T-cell (primary cell): Measurements from ENCODE around the gene CILP2. TPM values are rescaled to one million over a fixed set of nuclear protein-coding genes. Genes with fewer than 3 reads are reported as not detected.

Source experiments
- ATAC-seq, 4 experiments: fragments of 200-7000 bp in 3 of 4; fragments of 150-1000 bp in 1 of 4; cut with Tn5 transposase; replicated peaks in 1 of 4; 1 replicate in 3 of 4; 2 replicates in 1 of 4; pipeline ENCODE4 v1.10.0; 2021; ENCODE audit warnings: moderate library complexity in 3 of 4, mild to moderate bottlenecking in 2 of 4, moderate number of reproducible peaks in 1 of 4
- CTCF ChIA-PET, 2 donors: fragments of 300-600 bp; sonication (Branson Sonifier 250); formaldehyde crosslinking; loops; one replicate each; lab custom pipeline; 2022; ENCODE audit warnings: antibody characterized with exemption in 2 of 2; lab: Charles Lee
- POLR2A ChIA-PET, 2 donors: fragments of 300-600 bp; sonication (Branson Sonifier 250); formaldehyde crosslinking; loops; one replicate each; lab custom pipeline; 2022; ENCODE audit warnings: antibody characterized with exemption in 2 of 2; lab: Charles Lee
- DNase-seq, 35 experiments: peaks; one replicate each; pipeline versions ENCODE4 v3.0.0 to v3.0.0-alpha.2; 2013 to 2023
- H3K27ac ChIP-seq: one replicate; pipeline ENCODE4 v1.5.1; 2013; ENCODE audit warnings: low read length
- H3K27me3 ChIP-seq, 2 experiments: replicated peaks in 1 of 2; 1 replicate in 1 of 2; 2 replicates in 1 of 2; pipeline versions ENCODE4 v1.6.1 to v1.7.0; 2013; ENCODE audit warnings: low read length in 1 of 2, mixed read lengths in 1 of 2; ENCODE audit not compliant: control insufficient read depth in 2 of 2, insufficient read depth in 2 of 2; ENCODE audit errors: extremely low read depth in 1 of 2
- H3K36me3 ChIP-seq, 2 donors: 1 replicate in 1 of 2; 2 replicates in 1 of 2; pipeline versions ENCODE4 v1.6.1 to v1.7.0; 2013; ENCODE audit warnings: low read length in 1 of 2; ENCODE audit not compliant: control insufficient read depth in 2 of 2, insufficient read depth in 1 of 2; ENCODE audit errors: extremely low read depth in 1 of 2
- H3K4me1 ChIP-seq, 2 experiments: 1 replicate in 1 of 2; 2 replicates in 1 of 2; pipeline versions ENCODE4 v1.6.1 to v1.7.0; 2013; ENCODE audit warnings: low read length in 2 of 2, mixed read lengths in 1 of 2; ENCODE audit not compliant: insufficient read depth in 2 of 2, control insufficient read depth in 1 of 2; ENCODE audit errors: extremely low read depth in 1 of 2
- H3K4me3 ChIP-seq, 2 donors: 1 replicate in 1 of 2; 2 replicates in 1 of 2; pipeline versions ENCODE4 v1.5.1 to v1.7.0; 2013; ENCODE audit warnings: mild to moderate bottlenecking in 2 of 2, low read length in 1 of 2, moderate library complexity in 1 of 2; ENCODE audit not compliant: control insufficient read depth in 1 of 2; ENCODE audit errors: extremely low read depth in 1 of 2
- H3K9me3 ChIP-seq: 2 replicates; pipeline ENCODE4 v1.7.0; 2013
- H3K27ac Mint-ChIP-seq, 2 donors: one replicate each; pipeline ENCODE4 v1.8.0; 2020 to 2021; ENCODE audit warnings: mild to moderate bottlenecking in 2 of 2, mixed read lengths in 2 of 2
- H3K27me3 Mint-ChIP-seq, 2 donors: one replicate each; pipeline ENCODE4 v1.8.0; 2021 to 2022; ENCODE audit warnings: mixed read lengths in 2 of 2
- H3K36me3 Mint-ChIP-seq: one replicate; pipeline ENCODE4 v1.8.0; 2021; ENCODE audit warnings: mixed read lengths
- H3K4me1 Mint-ChIP-seq, 3 donors: one replicate each; pipeline ENCODE4 v1.8.0; 2020 to 2022; ENCODE audit warnings: mixed read lengths in 3 of 3, mild to moderate bottlenecking in 1 of 3
- H3K4me3 Mint-ChIP-seq, 3 donors: one replicate each; pipeline ENCODE4 v1.8.0; 2020 to 2022; ENCODE audit warnings: mild to moderate bottlenecking in 3 of 3, mixed read lengths in 3 of 3, moderate library complexity in 3 of 3
- H3K9me3 Mint-ChIP-seq, 3 donors: one replicate each; pipeline ENCODE4 v1.8.0; 2020 to 2022; ENCODE audit warnings: mixed read lengths in 3 of 3
- WGBS: methylation state at CpG from one replicate; pipeline ENCODE4 v1.1.5; 2013; ENCODE audit warnings: missing lambda C conversion rate; ENCODE audit not compliant: insufficient coverage; 5-methylcytosine and 5-hydroxymethylcytosine counted together
- total RNA-seq, 35 experiments: library from RNA in 6 of 35; stranded (reverse) in 6 of 35; fragments of 120-200 nt in 1 of 35; gene quantifications; one replicate each; pipeline versions ENCODE4 v1.2.1 to v1.2.4 and lab custom pipeline; 2013 to 2026

CILP2 gene
- total RNA-seq, 5 donors from 2014 or later (not counting 1 experiment from before 2014, with no cell fraction given) = 0.23 to 1.3 (median 0.41) TPM

DNA sequence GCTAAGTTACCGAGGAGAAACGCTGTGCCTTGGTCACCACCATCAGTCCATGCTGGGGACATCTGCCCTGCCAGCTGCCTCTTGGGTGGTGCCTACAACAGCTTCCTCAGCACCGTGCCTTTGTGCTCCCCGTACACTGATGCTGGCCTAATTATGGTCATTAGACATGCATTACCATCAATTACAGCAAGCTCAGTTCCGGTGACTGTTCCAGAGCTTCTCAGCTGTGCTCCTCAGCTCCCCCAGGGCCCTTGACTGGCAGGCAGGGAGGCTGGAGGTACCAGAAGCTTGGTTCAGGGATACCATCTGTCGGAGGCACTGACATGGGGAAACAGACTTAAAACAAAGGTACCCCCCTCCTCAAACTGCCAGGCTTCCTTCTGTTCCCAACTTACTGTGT is 40.2 kb downstream of the CILP2 start:
- H3K4me3 ChIP-seq = no peak overlapping the region
- WGBS = 97% methylated on average over 5 of the region's 6 CpGs

DNA sequence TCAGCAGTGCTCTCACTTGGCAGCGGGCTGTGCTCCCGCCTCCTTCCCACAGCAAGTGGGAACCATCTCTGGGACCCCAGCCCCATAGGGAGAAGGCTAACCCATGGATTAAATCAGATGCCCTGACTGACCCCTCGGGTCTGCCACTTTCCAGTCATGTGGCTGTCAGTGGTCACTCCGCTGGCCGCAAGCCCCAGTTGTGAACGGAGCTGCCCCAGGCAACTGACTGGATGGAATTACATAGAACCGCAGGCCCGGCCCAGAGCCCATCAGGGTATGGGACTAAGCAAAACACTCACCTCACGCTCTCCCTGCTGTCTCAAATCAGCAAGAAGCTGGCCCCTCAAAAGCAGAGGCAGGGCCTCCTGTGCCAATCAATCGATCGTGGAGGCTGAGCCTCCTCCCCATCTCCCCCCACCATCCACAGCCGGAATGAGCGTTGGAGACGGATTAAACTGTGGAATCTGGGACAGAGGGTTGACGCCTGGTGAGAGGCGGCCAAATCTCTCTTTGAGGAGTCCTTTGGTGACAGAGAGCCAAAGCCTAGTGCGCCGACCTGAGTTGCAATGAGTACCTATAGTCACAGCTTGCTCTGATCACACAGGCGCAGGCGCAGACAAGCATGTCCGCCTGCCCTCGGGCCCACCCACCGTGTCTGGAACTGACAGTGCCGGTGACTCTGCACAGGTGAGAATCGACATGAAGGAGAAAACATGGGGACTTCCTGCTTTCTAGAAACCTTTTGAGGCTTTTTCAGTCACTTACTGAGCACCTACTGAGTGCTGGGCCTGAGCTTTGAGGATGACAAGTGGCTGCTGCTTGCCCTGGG is 41.7 kb downstream of the CILP2 start:
- Mint-ChIP-seq H3K9me3 (no peaks in the 10 kb centered on the region), H3K4me1 (peaks cover 19 to 23% (median 21%) of the 10 kb centered on the region in 3 donors), H3K27ac (no peak overlapping the region), H3K27me3 (no peaks in the 10 kb centered on the region), H3K4me3 (no peak overlapping the region), H3K36me3 (no peaks in the 10 kb centered on the region)
- H3K9me3 ChIP-seq = no peaks in the 10 kb centered on the region
- peak in 1 of 4 experiments; percentile 27 for ATAC-seq
- WGBS = 91% methylated on average over 20 of the region's 25 CpGs
- peak in 1 of 35 experiments; percentile 23 for DNase-seq
- ChIA-PET CTCF (no interaction called here), POLR2A (no interaction called here)
- peaks cover 0 to 12% of the 10 kb centered on the region in 2 experiments for H3K4me1 ChIP-seq
- H3K4me3 ChIP-seq = no peak overlapping the region
- H3K27me3 ChIP-seq = no peaks in the 10 kb centered on the region
- no peak overlapping the region for H3K27ac ChIP-seq
- no peaks in the 10 kb centered on the region for H3K36me3 ChIP-seq

More for the DNA sequence above, 40.2 kb downstream of the CILP2 start:
- no peak for DNase-seq
- CTCF ChIA-PET = interaction anchor here (0.6 to 0.7 kb wide), 3 partner anchors 17 to 1838 kb away, joined by 4 to 5 read pairs (median 4); no protein-coding TSS in a partner anchor
- no peak for ATAC-seq
- Mint-ChIP-seq H3K4me1 (peaks cover 20 to 23% (median 21%) of the 10 kb centered on the region in 3 donors), H3K36me3 (peaks cover 1% of the 10 kb centered on the region), H3K27me3 (no peaks in the 10 kb centered on the region), H3K9me3 (no peaks in the 10 kb centered on the region), H3K27ac (no peak overlapping the region), H3K4me3 (no peak overlapping the region)
- H3K4me1 ChIP-seq = peaks cover 0 to 12% of the 10 kb centered on the region in 2 experiments
- H3K27ac ChIP-seq = no peak overlapping the region
- H3K9me3 ChIP-seq = no peaks in the 10 kb centered on the region
- H3K27me3 ChIP-seq = no peaks in the 10 kb centered on the region
- H3K36me3 ChIP-seq = no peaks in the 10 kb centered on the region
- POLR2A ChIA-PET = no interaction called here

DNA sequence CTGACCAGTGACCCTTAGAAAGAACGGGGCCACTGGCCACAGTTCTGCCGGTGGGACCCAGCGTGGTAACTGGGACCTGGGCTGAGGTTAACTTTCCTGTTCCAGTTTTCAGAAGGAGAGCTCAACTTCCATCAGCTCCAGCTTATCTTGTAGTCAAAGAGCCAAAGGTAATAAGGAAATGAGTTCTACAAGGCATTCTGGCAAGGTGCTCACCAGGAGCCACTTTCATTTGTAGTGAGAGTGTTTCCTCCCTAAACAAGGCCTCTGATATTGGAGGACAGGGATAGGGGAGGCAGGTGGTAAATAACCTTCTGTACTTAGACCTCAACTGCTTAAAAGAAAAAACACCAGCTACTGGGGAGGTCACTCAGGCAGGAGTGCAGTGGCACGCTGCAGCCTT is 42.4 kb downstream of the CILP2 start:
- H3K4me3 ChIP-seq = no peak overlapping the region
- no peak overlapping the region for H3K4me3 Mint-ChIP-seq
- ChIA-PET CTCF (no interaction called here), POLR2A (no interaction called here)
- H3K4me1 ChIP-seq = peaks cover 0 to 12% of the 10 kb centered on the region in 2 experiments
- ATAC-seq (no peak), DNase-seq (no peak)
- H3K27me3 ChIP-seq = no peaks in the 10 kb centered on the region
- H3K9me3 ChIP-seq = no peaks in the 10 kb centered on the region
- peaks cover 2% of the 10 kb centered on the region for H3K36me3 Mint-ChIP-seq
- H3K27ac Mint-ChIP-seq = peak overlapping the region; percentile 55 to 61
- no peaks in the 10 kb centered on the region for H3K36me3 ChIP-seq
- no peaks in the 10 kb centered on the region for H3K27me3 Mint-ChIP-seq
- no peaks in the 10 kb centered on the region for H3K9me3 Mint-ChIP-seq
- 92% methylated on average over 2 of the region's 4 CpGs for WGBS
- no peak overlapping the region for H3K27ac ChIP-seq
- H3K4me1 Mint-ChIP-seq = peaks cover 19 to 23% (median 19%) of the 10 kb centered on the region in 3 donors

DNA sequence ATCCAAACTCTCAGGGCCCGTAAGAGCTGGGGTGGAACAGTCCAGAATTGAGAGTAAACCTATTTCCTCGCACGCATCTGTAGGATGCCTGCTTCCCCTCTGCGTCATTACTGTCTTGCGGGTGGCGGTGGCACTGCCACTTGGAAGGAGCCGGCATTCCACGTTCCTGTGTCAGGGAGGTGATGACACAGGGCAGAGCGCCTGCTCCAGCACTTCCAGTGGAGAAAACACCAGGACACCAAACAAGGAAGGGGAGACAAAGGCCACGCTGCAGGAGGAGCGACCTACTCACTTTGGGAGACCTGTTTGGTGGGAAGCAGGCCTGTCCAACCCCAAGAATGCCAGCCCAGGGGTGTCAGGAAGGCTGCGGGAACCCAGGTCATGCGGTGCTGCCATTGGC is 43.3 kb downstream of the CILP2 start:
- no peak overlapping the region for H3K27ac ChIP-seq
- H3K9me3 Mint-ChIP-seq = no peaks in the 10 kb centered on the region
- H3K36me3 ChIP-seq = no peaks in the 10 kb centered on the region
- no peak overlapping the region for H3K4me3 ChIP-seq
- no peak for ATAC-seq
- peaks cover 0 to 12% of the 10 kb centered on the region in 2 experiments for H3K4me1 ChIP-seq
- 100% methylated on average over 12 of the region's 13 CpGs for WGBS
- H3K9me3 ChIP-seq = no peaks in the 10 kb centered on the region
- H3K27me3 ChIP-seq = no peaks in the 10 kb centered on the region
- CTCF ChIA-PET = interaction anchor here in 1 of 2 donors (0.6 kb wide), 1 partner anchor 272 kb away, joined by 3 read pairs; no protein-coding TSS in a partner anchor
- peak overlapping the region in 1 of 3 donors; percentile 9 for H3K4me3 Mint-ChIP-seq
- no peaks in the 10 kb centered on the region for H3K27me3 Mint-ChIP-seq
- no peak for DNase-seq
- H3K27ac Mint-ChIP-seq = peak overlapping the region in 1 of 2 donors; percentile 61
- H3K36me3 Mint-ChIP-seq = peaks cover 8% of the 10 kb centered on the region
- H3K4me1 Mint-ChIP-seq = peaks cover 19 to 23% (median 19%) of the 10 kb centered on the region in 3 donors
- POLR2A ChIA-PET = no interaction called here

DNA sequence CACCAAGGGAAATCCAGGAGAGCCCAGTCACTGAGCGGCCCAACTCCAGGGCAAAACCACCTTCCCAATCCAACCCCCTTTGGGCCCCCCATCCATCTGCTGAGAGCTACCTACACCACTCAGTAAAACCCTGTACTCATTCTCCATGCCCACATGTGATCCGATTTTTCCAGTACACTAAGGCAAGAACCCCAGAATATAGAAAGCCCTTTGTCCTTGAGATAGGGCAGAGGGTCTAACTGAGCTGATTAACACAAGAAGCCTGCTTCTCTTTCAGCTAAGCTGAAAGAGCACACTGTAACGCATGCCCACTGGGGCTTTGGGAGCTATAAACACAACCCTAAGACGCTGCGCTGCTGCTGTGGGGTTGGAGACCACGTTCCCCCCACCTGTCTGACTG is 44.4 kb downstream of the CILP2 start:
- ChIA-PET CTCF (no interaction called here), POLR2A (no interaction called here)
- Mint-ChIP-seq H3K9me3 (no peaks in the 10 kb centered on the region), H3K36me3 (peaks cover 8% of the 10 kb centered on the region), H3K27me3 (no peaks in the 10 kb centered on the region), H3K4me1 (peaks cover 19 to 23% (median 19%) of the 10 kb centered on the region in 3 donors), H3K27ac (peak overlapping the region in 1 of 2 donors; percentile 28), H3K4me3 (no peak overlapping the region)
- Histone ChIP-seq H3K27me3 (no peaks in the 10 kb centered on the region), H3K27ac (no peak overlapping the region), H3K9me3 (no peaks in the 10 kb centered on the region), H3K4me3 (no peak overlapping the region), H3K36me3 (no peaks in the 10 kb centered on the region), H3K4me1 (peaks cover 0 to 12% of the 10 kb centered on the region in 2 experiments)
- peak in 1 of 4 experiments; percentile 16 for ATAC-seq
- no peak for DNase-seq
- WGBS = no CpG with 5 or more reads among the region's 6 CpGs

DNA sequence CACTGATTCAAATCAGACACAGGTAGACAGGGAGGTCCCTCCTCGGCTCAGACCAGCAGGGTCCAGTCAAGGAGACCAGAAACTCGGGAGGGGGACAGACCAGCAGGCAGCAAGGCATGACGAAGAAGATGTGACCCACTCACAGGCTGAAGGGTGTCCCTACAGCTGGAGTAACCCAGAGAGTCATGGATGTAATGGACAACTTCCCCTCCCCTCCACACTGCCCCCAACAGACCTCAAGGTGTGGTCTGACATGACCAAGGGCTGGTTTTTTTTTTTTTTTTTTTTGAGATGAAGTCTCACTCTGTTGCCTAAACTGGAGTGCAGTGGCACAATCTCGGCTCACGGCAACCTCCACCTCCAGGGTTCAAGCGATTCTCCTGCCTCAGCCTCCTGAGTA is 46.3 kb downstream of the CILP2 start:
- peaks cover 34 to 37% (median 34%) of the 10 kb centered on the region in 3 donors for H3K4me1 Mint-ChIP-seq
- H3K27ac Mint-ChIP-seq = no peak overlapping the region
- no peak for ATAC-seq

More for the DNA sequence above, 46.3 kb downstream of the CILP2 start:
- H3K9me3 Mint-ChIP-seq = no peaks in the 10 kb centered on the region
- no peak for DNase-seq
- 100% methylated on average over 2 of the region's 6 CpGs for WGBS
- H3K36me3 Mint-ChIP-seq = peaks cover 13% of the 10 kb centered on the region
- H3K27me3 Mint-ChIP-seq = no peaks in the 10 kb centered on the region
- Histone ChIP-seq H3K4me3 (no peak overlapping the region), H3K9me3 (no peaks in the 10 kb centered on the region), H3K36me3 (no peaks in the 10 kb centered on the region), H3K4me1 (peaks cover 0 to 22% of the 10 kb centered on the region in 2 experiments), H3K27me3 (no peaks in the 10 kb centered on the region), H3K27ac (no peak overlapping the region)
- ChIA-PET CTCF (no interaction called here), POLR2A (no interaction called here)
- H3K4me3 Mint-ChIP-seq = no peak overlapping the region
